ENCODE measurements around the gene TFCP2L1. TPM values are rescaled to one million over a fixed set of nuclear protein-coding genes. Genes with fewer than 3 reads are reported as not detected.

TFCP2L1 gene
- total and polyA plus RNA-seq, 4 donors, result 0.06 to 1.5 (median 0.36) TPM

- TF ChIP-seq MAX (IDR thresholded peaks at IDR 0.05), result no peak
- TF ChIP-seq TAF1 (conservative IDR thresholded peaks at IDR 0.05), result no peak
- TF ChIP-seq ATF3 (IDR thresholded peaks at IDR 0.05), result no peak
- no peak for TF ChIP-seq HNF4G (IDR thresholded peaks at IDR 0.05)
- TF ChIP-seq RAD21 (IDR thresholded peaks at IDR 0.05), result no peak
- no peak for TF ChIP-seq SP1 (IDR thresholded peaks at IDR 0.05)
Observed at GRCh38 chr2:121243821-121244460, 41.1 kb downstream of the TFCP2L1 start (continued).

GRCh38 chr2:121242976-121243375 is 42.0 kb downstream of the TFCP2L1 start:
- no peak for TF ChIP-seq ZBTB33 (IDR thresholded peaks at IDR 0.05)
- TF ChIP-seq YY1 (IDR thresholded peaks at IDR 0.05), result no peak
- no peak for TF ChIP-seq JUND (IDR thresholded peaks at IDR 0.05)
- TF ChIP-seq FOXA2 (IDR thresholded peaks at IDR 0.05), result no peak
- no peak for TF ChIP-seq RAD21 (IDR thresholded peaks at IDR 0.05)
- 93% methylated on average over 9 of the region's 9 CpGs for WGBS

GRCh38 chr2:121242175-121242875 is 42.7 kb downstream of the TFCP2L1 start:
- Histone ChIP-seq H3K27me3 (ENCODE audit: control insufficient read depth in 4 of 4, insufficient read depth in 4 of 4, low read length in 3 of 4) (no peaks in the 10 kb centered on the region), H3K9me3 (ENCODE audit: control insufficient read depth in 4 of 4, low read length in 3 of 4) (no peaks in the 10 kb centered on the region), H3K4me3 (ENCODE audit: low read depth in 1 of 3, low read length in 3 of 3) (no peak overlapping the region), H3K4me1 (ENCODE audit: control insufficient read depth in 4 of 4, insufficient read depth in 4 of 4, low read length in 3 of 4) (no peaks in the 10 kb centered on the region), H3K9ac (ENCODE audit: low read depth in 1 of 2, low read length in 2 of 2) (no peak overlapping the region), H3K36me3 (ENCODE audit: control insufficient read depth in 4 of 4, insufficient read depth in 3 of 4, low read depth in 1 of 4, low read length in 3 of 4) (no peaks in the 10 kb centered on the region), H3K27ac (ENCODE audit: low read depth in 1 of 2, low read length in 2 of 2) (no peak overlapping the region)
- 66% methylated on average over 16 of the region's 16 CpGs for WGBS
- no peak for DNase-seq (ENCODE audit: low spot score)
- TF ChIP-seq NR2F2 (IDR thresholded peaks at IDR 0.05) (no peak), RXRA (IDR thresholded peaks at IDR 0.05) (no peak), JUND (IDR thresholded peaks at IDR 0.05) (no peak), EGR1 (IDR thresholded peaks at IDR 0.05; ENCODE audit: low read depth in 2 of 2) (no peak), HNF4G (IDR thresholded peaks at IDR 0.05) (no peak), RAD21 (IDR thresholded peaks at IDR 0.05) (no peak)

More at GRCh38 chr2:121242976-121243375, 42.0 kb downstream of the TFCP2L1 start:
- Histone ChIP-seq H3K4me1 (ENCODE audit: control insufficient read depth in 4 of 4, insufficient read depth in 4 of 4, low read length in 3 of 4) (no peaks in the 10 kb centered on the region), H3K36me3 (ENCODE audit: control insufficient read depth in 4 of 4, insufficient read depth in 3 of 4, low read depth in 1 of 4, low read length in 3 of 4) (no peaks in the 10 kb centered on the region), H3K9me3 (ENCODE audit: control insufficient read depth in 4 of 4, low read length in 3 of 4) (no peaks in the 10 kb centered on the region), H3K27me3 (ENCODE audit: control insufficient read depth in 4 of 4, insufficient read depth in 4 of 4, low read length in 3 of 4) (no peaks in the 10 kb centered on the region), H3K9ac (ENCODE audit: low read depth in 1 of 2, low read length in 2 of 2) (no peak overlapping the region), H3K4me3 (ENCODE audit: low read depth in 1 of 3, low read length in 3 of 3) (no peak overlapping the region), H3K27ac (ENCODE audit: low read depth in 1 of 2, low read length in 2 of 2) (no peak overlapping the region)
- DNase-seq (ENCODE audit: low spot score), result no peak

GRCh38 chr2:121241466-121241865 is 43.5 kb downstream of the TFCP2L1 start:
- Histone ChIP-seq H3K27ac (ENCODE audit: low read depth in 1 of 2, low read length in 2 of 2) (no peak overlapping the region), H3K36me3 (ENCODE audit: control insufficient read depth in 4 of 4, insufficient read depth in 3 of 4, low read depth in 1 of 4, low read length in 3 of 4) (no peaks in the 10 kb centered on the region), H3K9me3 (ENCODE audit: control insufficient read depth in 4 of 4, low read length in 3 of 4) (no peaks in the 10 kb centered on the region), H3K9ac (ENCODE audit: low read depth in 1 of 2, low read length in 2 of 2) (no peak overlapping the region), H3K4me3 (ENCODE audit: low read depth in 1 of 3, low read length in 3 of 3) (no peak overlapping the region), H3K4me1 (ENCODE audit: control insufficient read depth in 4 of 4, insufficient read depth in 4 of 4, low read length in 3 of 4) (no peaks in the 10 kb centered on the region), H3K27me3 (ENCODE audit: control insufficient read depth in 4 of 4, insufficient read depth in 4 of 4, low read length in 3 of 4) (no peaks in the 10 kb centered on the region)
- WGBS, result 94% methylated on average over 3 of the region's 3 CpGs
- no peak for DNase-seq (ENCODE audit: low spot score)
- TF ChIP-seq TAF1 (conservative IDR thresholded peaks at IDR 0.05) (no peak), RXRA (IDR thresholded peaks at IDR 0.05) (no peak), YY1 (IDR thresholded peaks at IDR 0.05) (no peak), FOXA1 (IDR thresholded peaks at IDR 0.05) (no peak), GABPA (IDR thresholded peaks at IDR 0.05 in 1 of 2, conservative IDR thresholded peaks at IDR 0.05 in 1 of 2) (no peak), FOXA2 (IDR thresholded peaks at IDR 0.05) (no peak), HNF4A (conservative IDR thresholded peaks at IDR 0.05) (no peak)

All from liver (tissue), 9 donors.